Fibroblast of villous mesenchyme (primary cell): ENCODE results near the gene ITPK1. TPM values are rescaled to one million over a fixed set of nuclear protein-coding genes. Genes with fewer than 3 reads are reported as not detected.

Source experiments
- DNase-seq: peaks from one replicate; pipeline ENCODE4 v3.0.0-alpha.2; 2010; ENCODE audit warnings: low read depth
- H3K4me3 ChIP-seq: 2 replicates; pipeline ENCODE4 v1.5.1; 2011; ENCODE audit warnings: low read depth, mild to moderate bottlenecking, low read length
- total RNA-seq: library from RNA; depleted of rRNA; stranded (reverse); fragments of >200 nt; gene quantifications from 2 replicates; pipeline ENCODE4 v1.2.3, GENCODE V29; 2012
- TF ChIP-seq, protein P1 (sequence below): IDR thresholded peaks from 2 replicates; pipeline ENCODE4 v1.5.1; 2012; ENCODE audit warnings: low read depth, mild to moderate bottlenecking, low read length; ENCODE audit not compliant: insufficient read depth

The ITPK1 gene
- total RNA-seq, 1 donor: 15.5 TPM

DNA sequence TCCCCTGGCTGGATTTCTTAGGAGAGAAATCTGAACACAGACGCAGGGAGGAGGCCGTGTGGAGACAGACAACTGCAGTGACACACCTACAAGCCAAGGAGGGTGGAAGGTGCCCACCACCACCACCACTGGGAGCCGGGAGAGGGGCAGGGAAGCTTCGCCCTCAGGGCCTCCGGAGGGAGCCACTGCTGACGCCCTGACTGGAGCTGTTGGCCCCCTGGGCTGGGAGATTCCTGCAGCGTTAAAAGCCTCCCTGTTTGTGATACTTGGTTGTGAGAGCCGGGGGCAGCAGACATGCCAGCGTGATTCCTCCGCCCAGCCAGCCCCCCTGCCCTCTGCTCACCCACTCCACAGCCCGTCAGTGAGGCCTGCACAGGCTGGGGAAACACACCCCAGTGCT is 120.8 kb downstream of the ITPK1 start:
- no peak for DNase-seq
- TF ChIP-seq, protein P1, sequence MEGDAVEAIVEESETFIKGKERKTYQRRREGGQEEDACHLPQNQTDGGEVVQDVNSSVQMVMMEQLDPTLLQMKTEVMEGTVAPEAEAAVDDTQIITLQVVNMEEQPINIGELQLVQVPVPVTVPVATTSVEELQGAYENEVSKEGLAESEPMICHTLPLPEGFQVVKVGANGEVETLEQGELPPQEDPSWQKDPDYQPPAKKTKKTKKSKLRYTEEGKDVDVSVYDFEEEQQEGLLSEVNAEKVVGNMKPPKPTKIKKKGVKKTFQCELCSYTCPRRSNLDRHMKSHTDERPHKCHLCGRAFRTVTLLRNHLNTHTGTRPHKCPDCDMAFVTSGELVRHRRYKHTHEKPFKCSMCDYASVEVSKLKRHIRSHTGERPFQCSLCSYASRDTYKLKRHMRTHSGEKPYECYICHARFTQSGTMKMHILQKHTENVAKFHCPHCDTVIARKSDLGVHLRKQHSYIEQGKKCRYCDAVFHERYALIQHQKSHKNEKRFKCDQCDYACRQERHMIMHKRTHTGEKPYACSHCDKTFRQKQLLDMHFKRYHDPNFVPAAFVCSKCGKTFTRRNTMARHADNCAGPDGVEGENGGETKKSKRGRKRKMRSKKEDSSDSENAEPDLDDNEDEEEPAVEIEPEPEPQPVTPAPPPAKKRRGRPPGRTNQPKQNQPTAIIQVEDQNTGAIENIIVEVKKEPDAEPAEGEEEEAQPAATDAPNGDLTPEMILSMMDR: no peak
- H3K4me3 ChIP-seq: no peak overlapping the region

- no peak for DNase-seq
- TF ChIP-seq, protein P1: no peak
- H3K4me3 ChIP-seq: no peak overlapping the region
Observed at GRCh38 chr14:92994131-92994676, 121.5 kb downstream of the ITPK1 start.

GRCh38 chr14:92993302-92993701 is 122.4 kb downstream of the ITPK1 start:
- peak; percentile 27 for DNase-seq
- TF ChIP-seq, protein P1: no peak
- H3K4me3 ChIP-seq: no peak overlapping the region

DNA sequence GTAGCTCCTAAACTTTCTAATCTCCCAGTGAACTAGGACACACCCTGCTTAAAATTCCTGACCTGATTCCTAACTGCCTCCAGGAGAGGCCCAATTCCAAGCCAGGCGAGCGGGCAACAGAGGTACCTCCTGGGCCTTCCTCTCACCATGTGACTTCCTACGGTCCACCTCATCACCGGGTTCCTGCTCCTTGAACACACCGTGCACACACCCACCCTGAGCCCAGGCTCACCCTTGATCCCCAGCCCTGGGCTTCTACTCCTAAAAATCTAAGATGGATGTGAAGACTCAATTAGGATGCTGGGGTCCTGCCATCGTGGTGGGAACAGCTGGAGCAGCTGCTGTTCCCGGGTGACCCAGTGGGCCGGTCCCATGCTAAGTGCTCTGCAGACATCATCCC is 124.2 kb downstream of the ITPK1 start:
- no peak overlapping the region for H3K4me3 ChIP-seq
- no peak for DNase-seq
- TF ChIP-seq, protein P1: no peak

GRCh38 chr14:92990456-92991430 is 125.0 kb downstream of the ITPK1 start:
- no peak overlapping the region for H3K4me3 ChIP-seq
- TF ChIP-seq, protein P1: no peak

DNA sequence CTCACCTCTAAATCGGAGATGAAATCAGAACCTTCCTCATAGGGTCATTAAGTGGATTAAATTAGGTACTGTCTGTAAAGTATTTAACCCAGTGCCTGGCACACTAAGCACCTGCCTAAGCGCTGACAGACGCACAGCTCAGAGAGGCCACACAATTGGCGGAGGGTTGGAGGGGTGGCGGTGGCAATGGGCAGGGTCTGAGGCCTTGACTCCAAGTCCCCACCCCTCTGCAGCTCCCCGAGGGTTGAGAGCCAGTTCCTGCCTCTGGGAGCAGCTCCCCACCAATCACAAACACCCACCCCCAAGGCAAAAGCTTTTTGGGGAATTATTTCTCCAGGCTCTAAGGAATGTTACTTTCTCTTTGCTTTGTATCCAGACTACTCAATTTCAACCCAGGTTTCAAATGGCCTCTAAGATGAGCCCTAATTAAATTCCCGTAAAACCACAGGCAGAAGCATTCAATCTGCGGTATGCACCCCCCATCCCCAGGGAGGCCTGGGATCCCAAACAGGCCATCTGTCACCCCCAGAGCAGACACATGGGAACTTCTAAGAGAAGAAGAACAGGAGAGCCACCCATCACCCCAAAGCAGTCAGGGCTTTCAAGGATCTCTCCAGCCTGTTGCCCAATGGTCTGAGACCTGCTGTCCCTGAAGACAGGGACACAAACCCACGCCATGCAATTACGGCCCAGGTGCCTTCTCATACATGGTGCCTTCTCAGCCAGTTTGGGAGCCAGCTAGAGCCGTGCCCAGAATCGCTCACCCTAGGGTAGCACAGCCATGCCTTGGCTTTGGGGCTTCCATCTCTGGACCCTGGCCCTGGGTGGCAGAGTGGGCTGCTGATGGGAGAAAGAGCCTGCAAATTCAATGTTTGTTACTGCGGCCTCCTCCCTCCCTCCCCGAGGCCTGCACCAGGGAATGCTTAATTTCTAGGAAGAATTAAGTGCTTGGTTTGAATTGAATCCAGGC is 126.7 kb downstream of the ITPK1 start:
- no peak overlapping the region for H3K4me3 ChIP-seq
- TF ChIP-seq, protein P1: no peak
- DNase-seq: no peak

More at GRCh38 chr14:92990456-92991430, 125.0 kb downstream of the ITPK1 start:
- no peak for DNase-seq
